ENCODE results near the gene SETD3.

DNA sequence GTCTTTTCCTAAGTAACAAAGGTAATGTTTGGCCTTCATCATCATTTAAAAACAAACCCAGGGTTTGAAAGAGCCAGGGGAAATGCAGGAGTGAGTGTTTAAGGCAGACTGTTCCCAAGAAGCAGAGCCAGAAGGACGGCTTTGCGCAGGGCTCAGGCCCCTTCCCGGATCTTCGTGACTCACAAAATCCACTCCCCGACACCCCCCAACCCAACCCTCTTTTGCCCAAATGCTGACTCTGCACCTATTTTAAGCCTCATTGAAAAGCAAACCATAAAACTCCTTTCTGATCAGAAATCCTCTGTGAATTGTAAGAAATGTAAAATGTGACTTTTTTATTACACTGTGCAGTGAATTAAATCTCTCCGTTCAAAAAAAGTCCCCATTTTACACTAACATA is 67.5 kb downstream of the SETD3 start:
- TF ChIP-seq EZH2phosphoT487 (IDR thresholded peaks at IDR 0.05; ENCODE audit: insufficient read depth, low read depth) (no peak), EZH2 (IDR thresholded peaks at IDR 0.05; ENCODE audit: insufficient read depth, poor library complexity, severe bottlenecking) (no peak)

All from GM23248 (cell line).